ENCODE measurements around the gene RNF38.
A peak's percentile ranks its signal among the peaks of the same experiment; 100 is the strongest.
"Not testable (repeated sequence)": the region's sequence is repeated elsewhere in the genome, so short reads cannot be mapped to it uniquely, and the experiment has no call there.

Gene RNF38

DNA sequence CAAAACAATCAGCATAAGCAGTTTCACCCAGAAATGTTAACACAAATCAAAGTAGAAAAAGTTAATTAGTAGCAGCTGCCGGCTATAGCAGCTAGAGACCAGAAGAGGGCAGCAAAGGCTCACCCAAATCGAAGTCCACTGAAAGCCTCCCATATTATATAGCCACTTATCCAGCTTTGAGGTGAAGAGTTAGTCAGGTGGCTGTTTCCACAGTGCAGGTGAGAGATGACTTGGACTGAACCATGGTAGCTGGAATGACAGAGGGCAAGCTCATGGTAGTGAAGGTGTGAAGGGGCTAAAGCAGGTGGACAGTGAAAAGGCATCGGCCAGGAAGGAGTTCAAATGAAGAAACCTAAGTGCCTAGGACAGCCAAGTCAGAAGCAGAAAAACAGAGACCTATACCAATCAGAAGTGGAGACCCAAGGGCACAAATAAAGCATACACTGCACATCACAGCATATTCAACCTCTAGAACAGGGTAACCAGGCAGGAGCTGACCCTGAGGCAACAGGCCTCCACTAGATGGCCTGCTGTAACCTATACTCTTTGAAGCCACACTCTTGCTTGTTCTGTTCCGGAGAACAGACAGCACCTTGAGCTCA lies 7.2 kb upstream of the RNF38 start:
- DNase-seq (ENCODE audit: low read depth), result peak; percentile 25

DNA sequence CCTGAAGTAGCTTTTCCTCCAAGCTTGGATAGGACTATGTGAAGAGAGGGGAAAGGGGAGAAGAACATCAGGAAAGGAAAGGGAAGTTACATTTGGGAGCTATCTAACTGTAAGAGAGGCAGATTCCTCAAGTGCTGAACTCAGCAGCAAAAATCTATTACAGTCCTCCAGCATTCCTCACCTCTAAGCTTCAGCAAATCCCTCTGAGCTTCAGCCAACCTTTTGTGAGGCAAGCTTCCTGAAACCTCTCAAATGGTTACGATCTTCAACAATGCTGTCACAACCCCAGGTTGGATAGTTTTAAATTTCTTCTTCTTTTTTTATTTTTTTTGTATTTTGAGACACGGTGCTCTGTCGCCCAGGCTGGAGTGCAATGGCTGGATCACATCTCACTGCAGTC lies 2.5 kb upstream of the RNF38 start:
- DNase-seq (ENCODE audit: low read depth), result no peak

DNA sequence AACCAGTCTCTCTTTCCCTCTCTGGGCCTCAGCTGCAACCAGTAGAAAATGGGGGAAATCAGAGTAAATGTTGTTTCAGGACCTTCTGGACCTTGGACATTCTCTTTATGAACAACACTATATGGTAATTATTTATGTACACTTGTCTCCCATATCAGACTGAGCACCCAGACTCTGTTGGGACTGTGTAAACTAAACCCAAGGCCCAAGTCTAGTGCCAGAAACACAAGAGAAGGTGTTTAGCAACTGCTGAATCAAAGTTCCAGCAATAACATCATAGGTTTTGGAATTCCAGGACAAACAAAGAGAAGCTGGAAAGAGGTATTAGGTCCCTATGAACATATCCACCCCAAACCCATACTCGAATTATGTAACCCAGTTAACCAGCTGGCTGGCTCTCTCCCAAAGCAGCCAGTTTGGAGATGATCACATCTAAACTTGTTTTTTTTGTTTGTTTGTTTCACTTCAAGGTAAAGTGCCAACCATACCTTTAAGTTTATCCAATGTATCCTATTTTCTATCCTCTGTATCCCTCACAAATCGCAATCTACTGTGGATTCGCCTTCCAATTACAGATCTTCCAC lies 1.9 kb upstream of the RNF38 start:
- no peak for DNase-seq (ENCODE audit: low read depth)

DNA sequence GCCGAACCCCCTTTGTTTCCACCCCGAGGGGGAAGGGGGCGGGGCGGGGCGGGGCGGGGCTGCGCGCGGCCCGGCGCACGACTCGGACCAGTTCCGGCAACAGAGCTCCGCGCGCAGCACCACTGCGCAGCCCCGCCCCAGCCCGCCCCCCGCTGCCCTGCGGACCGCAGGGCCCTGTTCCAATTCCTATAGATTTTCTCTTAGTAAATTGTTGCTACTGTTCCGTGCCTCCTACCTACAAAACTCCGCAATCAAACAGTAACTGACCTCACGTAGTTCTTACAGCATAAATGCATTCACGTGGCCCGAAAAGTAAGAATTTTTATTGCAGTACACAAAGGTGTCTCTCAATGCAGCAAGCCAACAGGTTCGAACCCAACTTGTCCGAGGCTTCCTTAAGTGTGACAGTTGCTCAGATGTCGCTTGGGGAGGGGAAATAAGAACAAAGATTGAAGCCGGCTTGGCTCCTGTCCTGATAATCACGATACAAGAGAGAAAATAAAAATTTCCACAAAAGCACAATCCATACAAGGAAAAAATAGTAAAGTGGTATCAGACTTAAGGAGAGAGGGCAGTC lies 1.2 kb upstream of the RNF38 start:
- peak; percentile 45 for DNase-seq (ENCODE audit: low read depth)

DNA sequence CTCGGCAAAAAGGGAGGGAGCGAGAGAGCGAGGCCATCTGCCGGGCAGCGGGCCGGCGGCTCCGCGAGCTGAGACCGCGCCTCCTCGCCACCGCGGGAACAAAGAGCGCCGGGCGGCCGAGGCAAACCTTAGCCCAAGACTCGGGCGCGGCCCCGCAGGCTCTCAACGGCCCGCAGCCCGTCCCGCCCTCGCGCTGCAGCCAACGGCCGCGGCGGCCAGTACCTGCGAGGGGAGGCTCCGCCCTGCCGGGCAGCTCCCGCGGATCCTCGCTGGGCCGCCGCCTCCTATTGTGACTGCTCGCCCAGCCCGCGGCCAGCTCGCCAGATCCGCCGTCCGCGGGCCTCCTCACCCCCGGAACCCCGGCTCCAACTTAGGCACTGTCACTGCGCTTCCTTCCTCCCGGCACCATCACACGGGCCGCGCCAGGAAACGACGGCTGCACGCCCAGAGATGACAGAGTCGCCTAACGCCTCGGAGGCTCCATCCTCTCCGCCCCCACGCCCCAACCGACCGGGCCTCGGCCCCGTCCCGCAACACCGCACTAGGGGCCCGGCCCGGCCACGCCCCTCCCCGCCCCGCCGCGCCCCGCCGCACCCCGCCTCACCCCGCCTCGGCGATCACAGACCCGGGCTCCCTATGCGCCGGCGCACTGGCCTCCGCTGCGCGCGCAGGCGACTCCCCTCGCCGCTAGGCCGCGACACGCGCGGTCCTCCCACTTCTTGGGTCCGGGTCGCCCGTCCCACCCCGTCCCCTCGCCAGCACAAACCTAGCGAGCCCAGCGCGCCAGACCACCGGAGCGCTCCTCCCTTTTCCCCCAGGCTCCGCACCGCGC lies 479 bp upstream of the RNF38 start:
- DNase-seq (ENCODE audit: low read depth), result peak; percentile 79

DNA sequence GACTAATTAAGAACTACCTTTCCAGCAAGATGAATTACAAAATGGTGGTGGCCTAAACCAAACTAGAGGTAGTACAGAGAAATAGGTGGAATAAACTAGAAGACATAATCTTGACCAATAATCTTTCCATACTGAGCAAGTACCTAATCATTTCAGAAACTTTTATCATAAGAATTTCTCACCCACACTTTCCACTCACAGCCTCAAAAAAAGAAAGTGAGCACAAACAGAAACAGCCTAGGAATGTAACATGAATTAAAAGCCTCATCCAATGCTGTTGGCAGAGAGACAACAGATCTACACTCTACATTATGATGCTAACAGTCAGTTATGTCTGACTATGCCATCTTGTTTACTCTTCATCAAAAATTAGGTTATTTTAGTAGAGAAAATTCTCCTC lies 1.3 kb downstream of the RNF38 start:
- DNase-seq (ENCODE audit: low read depth), result no peak

DNA sequence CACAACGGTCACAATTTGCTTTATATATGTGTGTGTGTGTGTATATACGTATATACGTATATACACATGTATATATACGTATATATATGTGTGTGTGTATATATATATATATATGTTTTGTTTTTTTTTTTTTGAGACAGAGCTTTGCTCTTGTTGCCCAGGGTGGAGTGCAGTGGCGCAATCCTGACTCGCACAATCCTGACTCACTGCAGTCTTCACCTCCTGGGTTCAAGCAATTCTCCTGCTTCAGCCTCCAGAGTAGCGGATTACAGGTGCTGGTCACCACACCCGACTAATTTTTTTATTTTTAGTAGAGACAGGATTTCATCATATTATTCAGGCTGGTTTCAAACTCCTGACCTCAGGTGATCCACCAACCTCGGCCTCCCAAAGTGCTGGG lies 3.1 kb downstream of the RNF38 start:
- DNase-seq (ENCODE audit: low read depth), result no peak

DNA sequence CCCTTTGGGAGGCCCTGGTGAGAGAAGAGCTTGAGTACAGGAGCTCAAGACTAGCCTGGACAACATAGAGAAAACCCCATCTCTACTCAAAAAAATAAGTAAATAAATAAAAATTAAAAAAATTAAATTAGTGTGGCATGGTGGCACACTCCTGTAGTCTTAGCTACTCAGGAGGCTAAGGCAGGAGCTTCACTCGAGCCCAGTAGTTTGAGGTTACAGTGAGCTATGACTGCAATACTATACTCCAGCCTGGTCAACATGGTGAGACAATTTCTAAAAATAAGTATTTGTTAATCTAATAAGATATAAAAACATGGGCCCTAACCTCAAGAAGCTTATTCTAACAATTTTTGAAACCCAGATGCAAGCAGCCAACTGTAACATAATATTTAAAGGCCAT lies 7.6 kb downstream of the RNF38 start:
- no peak for DNase-seq (ENCODE audit: low read depth)

DNA sequence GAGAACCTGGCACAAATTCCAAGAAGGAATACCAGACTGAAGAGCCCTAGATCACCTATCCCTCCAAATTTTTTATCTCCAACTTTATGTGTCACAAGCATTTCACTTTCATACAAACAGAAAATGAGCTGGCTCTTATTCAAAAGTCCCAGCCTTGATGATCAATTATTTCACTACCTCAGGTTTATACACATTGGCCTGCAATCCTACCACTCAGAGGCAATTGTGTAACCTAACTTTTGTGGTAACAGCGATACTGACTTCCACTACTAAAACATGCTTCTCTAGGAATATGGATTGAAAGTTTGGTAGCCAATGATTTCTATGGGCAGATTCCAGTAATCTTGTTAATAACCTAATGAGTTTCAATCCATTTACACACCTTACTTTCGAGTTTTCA lies 10.5 kb downstream of the RNF38 start:
- no peak for DNase-seq (ENCODE audit: low read depth)

DNA sequence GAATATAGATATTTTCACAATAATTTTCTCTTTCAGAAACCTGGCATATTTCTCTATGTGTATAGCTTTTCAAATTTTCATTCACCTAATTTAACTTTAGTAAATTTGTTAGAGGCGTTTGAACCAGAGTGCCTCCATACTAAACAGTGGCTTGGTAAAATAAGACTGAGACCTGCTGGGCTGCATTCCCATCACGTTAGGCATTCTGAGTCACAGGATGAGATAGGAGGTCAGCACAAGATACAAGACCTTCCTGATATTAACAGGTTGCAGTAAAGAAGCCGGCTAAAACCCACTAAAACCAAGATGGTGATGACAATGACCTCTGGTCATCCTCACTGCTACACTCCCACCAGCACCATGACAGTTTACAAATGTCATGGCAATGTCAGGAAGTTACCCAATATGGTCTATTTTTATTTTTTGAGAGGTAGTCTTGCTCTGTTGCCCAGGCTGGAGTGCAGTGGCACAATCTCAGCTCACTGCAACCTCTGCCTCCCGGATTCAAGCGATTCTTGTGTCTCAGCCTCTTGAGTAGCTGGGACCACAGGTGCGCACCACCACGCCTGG lies 13.6 kb downstream of the RNF38 start:
- DNase-seq (ENCODE audit: low read depth), result not testable (repeated sequence)

DNA sequence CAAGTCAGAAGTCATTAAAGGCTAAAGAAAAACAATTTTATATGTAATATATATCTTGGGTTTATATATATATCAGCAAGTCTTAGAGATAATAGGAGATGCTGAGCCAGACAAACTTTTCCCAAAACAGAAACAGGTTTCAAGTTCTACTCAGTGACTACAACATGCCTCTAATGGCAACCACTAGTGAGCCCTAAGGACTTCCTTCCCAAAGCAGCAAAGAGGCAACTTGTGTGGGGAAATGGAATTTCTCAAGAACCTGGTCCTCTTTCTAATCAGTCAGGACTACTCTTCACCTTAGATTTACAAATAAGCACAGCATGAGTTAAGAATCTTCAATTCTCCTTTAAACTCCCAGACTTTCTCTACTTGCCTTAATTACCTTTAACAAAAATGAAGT lies 17.6 kb downstream of the RNF38 start:
- DNase-seq (ENCODE audit: low read depth), result no peak

DNA sequence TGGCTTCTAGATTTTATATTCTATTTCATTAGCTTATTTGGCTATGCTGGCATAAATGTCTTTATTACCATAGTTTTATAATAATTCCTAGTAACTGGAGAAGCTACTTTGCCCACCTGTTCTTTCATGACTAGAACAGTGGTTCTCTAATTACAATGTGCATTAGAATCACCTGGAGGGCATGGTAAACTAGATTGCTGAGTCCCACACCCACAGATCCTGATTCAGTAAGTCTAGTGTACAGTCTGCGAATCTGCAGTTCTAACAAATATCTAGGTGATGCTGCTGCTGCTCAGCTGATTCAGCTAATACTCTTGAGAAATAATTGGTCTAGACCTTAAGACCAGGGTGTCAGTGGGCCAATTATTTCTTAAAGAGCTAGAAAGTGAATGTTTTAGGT lies 35.5 kb downstream of the RNF38 start:
- no peak for DNase-seq (ENCODE audit: low read depth)

DNA sequence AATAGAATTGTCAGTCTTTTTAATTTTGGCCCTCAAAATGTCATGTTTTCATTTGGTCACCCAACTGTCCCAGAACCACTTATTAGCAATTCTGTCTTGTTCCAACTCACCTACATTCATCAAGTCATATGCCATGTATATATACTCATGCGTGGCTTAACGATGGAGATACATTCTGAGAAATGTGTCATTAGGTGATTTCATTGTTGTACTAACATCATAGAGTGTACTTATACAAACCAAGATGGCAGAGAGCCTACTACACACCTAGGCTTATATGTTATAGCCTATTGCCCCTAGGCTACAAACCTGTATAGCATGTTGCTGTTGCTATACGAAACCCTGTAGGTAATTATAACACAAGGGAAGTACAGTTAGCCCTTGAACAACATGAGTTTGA lies 36.6 kb downstream of the RNF38 start:
- DNase-seq (ENCODE audit: low read depth), result no peak

DNA sequence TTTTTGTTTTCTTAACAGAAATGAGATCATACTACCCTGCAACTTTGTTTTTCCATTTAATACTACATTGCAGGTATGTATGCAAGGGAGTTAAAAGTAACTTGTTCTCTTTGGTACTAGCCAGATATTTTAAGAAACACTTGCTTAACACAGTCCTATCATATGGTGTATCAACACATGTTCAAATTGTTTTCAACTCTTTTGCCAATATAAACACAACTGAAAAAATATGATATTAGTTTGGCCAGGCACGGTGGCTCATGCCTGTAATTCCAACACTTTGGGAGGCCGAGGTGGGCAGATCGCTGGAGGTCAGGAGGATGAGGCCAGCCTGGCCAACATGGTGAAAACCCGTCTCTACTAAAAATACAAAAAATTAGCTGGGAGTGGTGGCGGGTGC lies 41.6 kb downstream of the RNF38 start:
- DNase-seq (ENCODE audit: low read depth), result no peak

DNA sequence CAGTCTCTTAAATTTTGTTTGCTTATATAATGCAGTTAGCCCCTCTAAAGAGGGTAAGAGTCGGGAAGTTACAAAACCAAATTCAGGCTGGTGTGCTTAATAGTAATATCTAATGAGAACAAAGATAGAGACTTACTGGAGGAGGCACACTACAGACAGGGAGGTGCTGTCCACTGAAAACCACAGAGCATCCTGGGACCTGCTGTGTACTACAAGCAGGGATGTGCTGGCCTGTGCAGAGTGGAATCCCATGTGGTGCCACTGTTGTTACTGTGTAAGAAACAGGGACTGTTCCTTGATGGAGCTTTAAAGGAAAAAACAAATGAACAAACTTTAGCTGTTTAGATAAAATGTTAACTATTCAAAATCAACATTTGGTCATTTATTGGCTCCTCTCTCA lies 42.4 kb downstream of the RNF38 start:
- DNase-seq (ENCODE audit: low read depth), result no peak

DNA sequence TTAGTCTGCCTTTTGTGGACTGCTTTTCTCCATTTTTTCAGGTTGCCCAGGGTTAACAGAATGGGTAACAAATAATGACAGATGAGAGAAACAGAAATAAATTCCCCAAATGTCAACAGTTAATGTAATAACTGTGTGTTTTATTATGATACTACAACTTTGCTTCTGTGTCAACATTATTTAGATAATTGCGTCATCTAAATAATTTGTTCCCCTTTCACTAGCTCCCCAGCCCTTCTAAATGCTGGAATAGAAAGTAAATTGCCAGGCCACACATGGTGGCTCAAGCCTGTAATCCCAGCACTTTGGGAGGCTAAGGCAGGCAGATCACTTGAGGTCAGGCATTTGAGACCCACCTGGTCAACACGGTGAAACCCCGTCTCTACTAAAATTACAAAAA lies 53.5 kb downstream of the RNF38 start:
- DNase-seq (ENCODE audit: low read depth), result no peak

DNA sequence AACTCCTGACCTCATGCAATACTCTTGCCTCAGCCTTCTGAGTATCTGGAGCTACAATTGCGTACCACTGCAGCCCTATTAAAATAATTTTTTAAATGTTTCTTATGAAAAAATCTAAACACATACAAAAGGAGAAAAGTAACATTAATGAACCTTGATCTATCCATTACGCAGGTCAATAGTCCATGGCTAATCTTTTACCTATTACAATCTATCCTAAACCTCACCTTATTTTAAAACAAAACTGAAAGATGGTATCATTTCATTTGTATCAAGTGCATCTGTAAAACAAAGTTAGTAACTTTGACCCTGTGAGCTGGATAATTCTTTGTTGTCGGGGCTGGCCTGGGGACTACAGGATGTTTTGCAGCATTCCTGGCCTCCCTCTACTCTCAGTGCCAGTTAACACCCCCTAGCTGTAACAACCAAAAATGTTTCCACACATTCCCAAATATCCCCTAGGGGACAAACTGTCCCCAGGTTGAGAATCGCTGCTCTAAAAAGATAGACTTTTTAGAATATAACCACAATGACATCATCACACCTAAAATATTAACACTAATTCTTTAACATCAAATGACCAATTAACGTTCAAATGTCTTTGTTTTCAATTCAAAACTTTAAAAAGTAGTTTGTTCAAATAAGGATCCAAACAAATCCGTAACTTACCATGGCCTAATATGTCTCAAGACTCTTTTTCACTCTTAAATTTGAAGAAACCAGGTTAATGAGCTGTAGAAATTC lies 54.8 kb downstream of the RNF38 start:
- no peak for DNase-seq (ENCODE audit: low read depth)

DNA sequence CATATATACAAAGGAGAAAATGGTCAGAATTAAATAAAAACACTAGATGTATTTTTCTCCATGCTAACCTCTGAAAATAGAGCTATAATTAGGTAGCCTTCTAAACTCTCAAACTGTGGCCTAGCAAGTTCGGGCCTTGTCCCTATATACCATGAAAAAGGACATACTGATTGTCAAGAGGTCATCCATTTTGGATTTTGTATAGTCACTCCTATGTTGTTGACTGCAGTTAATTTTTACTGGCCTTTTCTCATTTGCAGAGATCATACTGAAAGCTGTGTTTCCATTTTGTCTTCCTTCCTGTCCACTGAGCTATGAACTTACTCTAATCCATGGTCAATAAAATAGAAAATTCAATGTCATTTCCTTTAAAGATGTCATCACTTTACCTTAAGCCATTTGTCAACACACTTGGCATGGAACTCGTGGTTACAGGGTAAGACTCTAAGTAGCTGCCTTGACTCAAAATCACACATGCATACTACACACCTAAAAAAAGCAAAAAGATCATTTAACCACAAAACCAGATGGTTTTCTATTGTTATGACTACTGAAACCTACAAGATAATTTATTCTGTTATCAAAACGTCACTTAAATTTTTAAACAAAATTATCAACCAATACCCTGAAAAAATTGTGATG lies 58.0 kb downstream of the RNF38 start:
- no peak for DNase-seq (ENCODE audit: low read depth)

DNA sequence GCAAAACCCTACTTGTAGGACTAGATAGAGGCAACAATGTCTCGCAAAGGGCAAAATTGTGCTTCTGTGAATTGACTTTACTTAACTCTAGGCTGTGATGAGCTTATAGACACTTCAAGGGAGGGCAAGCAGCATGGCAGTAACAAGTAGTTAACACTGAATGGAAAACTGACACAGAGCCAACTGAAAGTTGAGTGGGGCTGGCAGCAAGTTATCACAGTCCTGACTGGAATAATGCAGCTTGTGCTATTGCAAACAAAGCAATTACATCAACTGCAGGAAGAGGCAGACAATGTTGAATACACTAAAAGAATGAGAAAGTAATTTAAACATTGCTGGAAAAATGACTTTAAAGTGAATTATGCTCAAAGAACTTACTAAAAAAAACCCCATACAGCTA lies 62.2 kb downstream of the RNF38 start:
- DNase-seq (ENCODE audit: low read depth), result no peak

DNA sequence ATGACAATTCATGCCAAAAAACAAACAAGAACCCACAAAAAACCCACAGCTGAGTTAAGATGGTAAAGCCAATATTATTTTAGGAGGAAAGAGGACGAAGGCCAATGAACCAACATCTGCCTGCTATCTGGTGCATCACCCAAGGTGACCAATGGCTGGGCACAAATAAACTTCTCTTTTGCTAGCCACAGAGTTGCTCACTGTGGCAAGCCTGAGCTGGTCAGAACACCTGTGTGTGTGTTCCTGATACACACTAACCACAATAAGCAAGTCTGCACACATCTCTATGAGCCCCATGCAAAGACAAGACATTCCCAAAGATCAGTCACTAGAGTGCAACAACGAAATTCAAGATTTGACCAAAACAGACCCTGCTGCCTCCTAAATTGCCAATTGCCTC lies 63.1 kb downstream of the RNF38 start:
- no peak for DNase-seq (ENCODE audit: low read depth)

DNA sequence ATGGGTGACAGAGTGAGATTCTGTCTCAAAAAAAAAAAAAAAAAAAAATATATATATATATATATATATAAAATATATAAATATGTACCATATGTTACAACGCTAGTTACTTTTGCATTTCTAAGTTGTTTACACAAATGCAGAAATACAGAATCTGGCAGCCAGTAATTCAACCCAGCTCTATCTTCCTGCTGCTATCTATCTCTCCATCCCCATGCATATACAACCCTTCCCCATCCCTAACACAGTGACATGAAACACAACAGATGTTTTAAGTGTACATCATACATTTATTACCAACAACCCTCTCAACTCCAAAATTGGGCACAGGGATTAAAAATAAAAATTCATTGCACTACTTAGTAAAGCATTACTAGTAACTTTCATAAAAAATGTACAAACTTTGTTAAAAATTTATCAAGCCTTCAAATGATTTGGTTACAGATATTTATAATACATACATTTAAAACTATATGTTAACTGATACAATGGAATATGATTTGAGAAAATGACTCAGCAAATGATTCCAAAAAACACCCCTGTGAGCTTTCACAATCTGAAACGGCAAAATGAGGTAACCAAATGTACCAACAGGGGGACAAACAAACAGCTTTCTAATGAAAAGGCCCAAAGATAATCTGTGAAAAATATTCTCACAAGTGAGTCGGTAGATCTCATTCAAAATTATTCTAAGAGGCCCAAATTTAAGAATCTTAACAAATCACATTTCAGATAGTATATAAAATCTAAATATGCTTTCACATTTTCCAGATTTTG lies 63.8 kb downstream of the RNF38 start:
- no peak for DNase-seq (ENCODE audit: low read depth)

Measured in stimulated activated CD8-positive, alpha-beta memory T cell treated with anti-CD3 and anti-CD28 coated beads, Interleukin-15, amount 100 ng/mL, for 1 hour (primary cell).